Stimulated activated CD4-positive, alpha-beta T cell treated with anti-CD3 and anti-CD28 coated beads, Interleukin-1b, Interleukin-23, amount 100 ng/mL, for 24 hours (primary cell): ENCODE results near the gene TMEM147.

ENCODE experiments used
- DNase-seq, 4 experiments: peaks; one replicate each; pipeline ENCODE4 v3.0.0-alpha.2; 2020; ENCODE audit warnings: low read depth in 4 of 4, low spot score in 1 of 4

TMEM147 gene

GRCh38 chr19:35519291-35519690 is 26.1 kb upstream of the TMEM147 start:
- no peak for DNase-seq

- DNase-seq, result no peak
Measured at GRCh38 chr19:35521124-35521743, 24.2 kb upstream of the TMEM147 start.

- DNase-seq, result no peak
Measured at GRCh38 chr19:35522745-35523327, 22.6 kb upstream of the TMEM147 start.

- no peak for DNase-seq
Measured at GRCh38 chr19:35524181-35524837, 21.1 kb upstream of the TMEM147 start.

GRCh38 chr19:35525873-35526272 is 19.6 kb upstream of the TMEM147 start:
- no peak for DNase-seq

GRCh38 chr19:35528218-35529038 is 17.0 kb upstream of the TMEM147 start, which contains the start of gene SBSN:
Gene SBSN, minus strand, starts transcription at chr19:35528311. Its CDS starts 30 bp downstream, at chr19:35528281.
- no peak for DNase-seq

- DNase-seq, result no peak
Measured at GRCh38 chr19:35529241-35530218, 15.9 kb upstream of the TMEM147 start.

- DNase-seq, result no peak
Measured at GRCh38 chr19:35531291-35531690, 14.1 kb upstream of the TMEM147 start.

- no peak for DNase-seq
Measured at GRCh38 chr19:35533201-35533821, 12.1 kb upstream of the TMEM147 start, which contains the start of gene GAPDHS. Gene GAPDHS, plus strand, starts transcription at chr19:35533456. Its CDS starts 72 bp downstream, at chr19:35533528.

- peak in 1 of 4 experiments; percentile 25 for DNase-seq
Measured at GRCh38 chr19:35533822-35534392, 11.5 kb upstream of the TMEM147 start.

- no peak for DNase-seq
Measured at GRCh38 chr19:35534803-35535480, 10.5 kb upstream of the TMEM147 start.

- no peak for DNase-seq
Measured at GRCh38 chr19:35539314-35539713, 6.1 kb upstream of the TMEM147 start.

GRCh38 chr19:35539850-35540249 is 5.6 kb upstream of the TMEM147 start:
- DNase-seq, result no peak

- no peak for DNase-seq
Measured at GRCh38 chr19:35540356-35540927, 5.0 kb upstream of the TMEM147 start.

- DNase-seq, result no peak
Measured at GRCh38 chr19:35542209-35542608, 3.2 kb upstream of the TMEM147 start.

GRCh38 chr19:35543280-35544109 is 1.9 kb upstream of the TMEM147 start:
- DNase-seq, result no peak

GRCh38 chr19:35544110-35544802 is 1.2 kb upstream of the TMEM147 start:
- DNase-seq, result no peak
